CD4-positive, alpha-beta T cell treated with Interleukin-15 for 4 hours (primary cell): ENCODE data around the gene COX18.

ENCODE experiments used
- DNase-seq: peaks from one replicate; pipeline ENCODE4 v3.0.0-alpha.2; 2020; ENCODE audit warnings: low spot score

Gene COX18

DNA sequence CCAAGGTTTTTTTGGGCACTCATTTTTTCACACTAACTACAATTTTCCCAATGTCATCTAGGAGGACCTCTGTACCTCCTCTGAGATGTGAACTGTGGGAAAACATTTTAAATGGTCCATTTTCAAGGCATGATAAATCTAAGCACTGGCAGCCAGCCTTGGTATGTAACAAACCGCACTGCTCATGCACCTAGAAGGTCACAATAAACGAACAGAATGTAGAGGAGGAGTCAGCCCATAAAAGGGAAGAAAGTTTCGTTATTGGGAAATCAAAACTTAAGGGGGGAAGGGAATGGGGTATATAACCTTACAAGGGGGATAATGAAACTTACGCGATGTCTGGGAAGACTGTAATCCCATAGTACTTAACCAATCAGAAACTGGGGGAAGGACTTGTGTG is 16.4 kb downstream of the COX18 start:
- no peak for DNase-seq

DNA sequence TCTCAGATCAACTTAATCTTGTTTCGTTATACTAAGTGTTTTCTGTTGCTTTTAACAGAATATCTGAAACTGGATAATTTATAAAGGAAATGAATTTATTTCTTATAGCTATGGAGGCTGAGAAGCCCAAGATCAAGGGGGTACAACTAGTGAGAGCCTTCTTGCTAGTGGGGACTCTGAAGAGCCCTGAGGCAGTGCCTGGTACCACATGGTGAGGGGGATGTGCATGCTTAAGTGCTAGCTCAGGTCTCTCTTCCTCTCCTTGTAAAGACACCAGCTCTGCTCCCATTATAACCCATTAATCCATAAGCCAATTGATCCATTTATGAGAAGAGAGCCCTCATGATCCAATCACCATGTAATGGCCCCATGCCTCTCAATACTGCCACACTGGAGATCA is 17.9 kb downstream of the COX18 start:
- DNase-seq = no peak

GRCh38 chr4:73045879-73046278 is 23.6 kb downstream of the COX18 start:
- DNase-seq = no peak

DNA sequence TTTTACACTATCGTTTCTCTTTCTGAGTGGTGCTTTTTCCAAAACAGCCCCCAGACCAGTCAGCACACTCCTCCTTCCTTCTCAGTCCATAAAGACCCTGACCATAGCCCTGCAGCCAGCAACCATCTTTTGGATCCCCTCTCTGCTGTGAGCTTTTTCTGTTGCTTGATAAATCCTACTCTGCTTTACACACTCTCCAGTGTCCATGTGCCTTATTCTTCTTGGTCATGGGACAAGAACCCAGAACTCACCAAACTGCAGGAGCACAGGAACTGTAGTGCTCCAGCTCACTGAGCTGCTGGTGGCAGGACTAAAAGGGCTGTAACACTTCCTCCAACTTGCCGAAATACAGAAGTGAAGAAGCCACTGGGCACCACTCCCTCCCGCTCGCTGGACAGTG is 32.5 kb downstream of the COX18 start:
- no peak for DNase-seq

DNA sequence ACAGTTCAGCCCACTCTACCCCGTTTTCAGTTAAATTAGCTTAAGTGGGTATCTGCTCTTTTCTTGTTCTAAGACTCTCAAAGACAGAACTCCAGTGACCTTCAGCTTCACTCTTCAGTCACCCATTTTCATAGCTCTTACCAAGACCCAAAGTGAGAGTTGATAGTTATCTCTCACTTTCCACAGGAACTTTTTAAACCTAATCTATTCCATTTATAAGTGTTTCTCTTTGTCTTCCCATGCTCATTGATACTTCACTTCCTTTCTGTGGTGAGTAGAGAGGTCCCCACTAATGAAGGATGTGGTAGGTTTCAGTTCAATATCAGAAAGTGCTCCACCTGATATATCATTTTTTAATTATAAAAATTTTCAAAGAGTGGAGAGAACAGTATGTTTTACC is 33.4 kb downstream of the COX18 start:
- DNase-seq = no peak

DNA sequence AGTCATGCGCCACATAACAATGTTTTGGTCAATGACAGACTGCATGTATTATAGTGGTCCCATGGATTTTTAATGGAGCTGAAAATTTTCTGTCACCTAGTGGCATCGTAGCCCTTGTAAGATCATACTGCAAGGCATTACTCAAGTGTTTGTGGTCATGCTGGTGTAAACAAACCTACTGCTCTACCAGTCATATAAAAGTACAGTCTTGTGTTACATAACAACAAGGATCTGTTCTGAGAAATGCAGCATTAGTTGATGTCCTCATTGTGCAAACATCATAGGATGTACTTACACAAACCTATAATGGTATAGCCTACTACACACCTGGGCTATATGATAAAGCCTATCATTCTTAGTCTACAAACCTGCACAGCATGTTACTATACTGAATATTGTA is 34.6 kb downstream of the COX18 start:
- DNase-seq = no peak

GRCh38 chr4:73028621-73029020 is 40.9 kb downstream of the COX18 start:
- DNase-seq = no peak

DNA sequence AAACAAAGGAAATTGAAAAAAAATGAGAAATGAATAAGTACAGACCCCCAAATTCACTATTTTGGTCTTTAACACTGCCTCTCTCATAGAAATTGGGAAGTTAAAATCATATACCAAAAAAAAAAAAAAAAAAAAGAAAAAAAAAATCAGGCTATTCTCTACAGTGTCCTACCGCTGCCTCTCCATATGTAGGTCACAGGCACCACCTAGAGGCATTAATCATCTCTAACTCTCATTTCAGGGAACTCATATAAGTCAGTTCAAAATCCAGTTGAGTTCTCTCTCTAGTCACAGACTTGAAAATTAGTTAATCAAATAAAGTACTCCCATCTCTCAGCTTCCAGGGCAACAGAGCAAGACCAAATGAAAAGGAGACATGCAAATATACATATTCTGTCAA is 47.9 kb downstream of the COX18 start:
- DNase-seq = no peak

GRCh38 chr4:73019462-73020047 is 50.0 kb downstream of the COX18 start:
- peak; percentile 42 for DNase-seq

DNA sequence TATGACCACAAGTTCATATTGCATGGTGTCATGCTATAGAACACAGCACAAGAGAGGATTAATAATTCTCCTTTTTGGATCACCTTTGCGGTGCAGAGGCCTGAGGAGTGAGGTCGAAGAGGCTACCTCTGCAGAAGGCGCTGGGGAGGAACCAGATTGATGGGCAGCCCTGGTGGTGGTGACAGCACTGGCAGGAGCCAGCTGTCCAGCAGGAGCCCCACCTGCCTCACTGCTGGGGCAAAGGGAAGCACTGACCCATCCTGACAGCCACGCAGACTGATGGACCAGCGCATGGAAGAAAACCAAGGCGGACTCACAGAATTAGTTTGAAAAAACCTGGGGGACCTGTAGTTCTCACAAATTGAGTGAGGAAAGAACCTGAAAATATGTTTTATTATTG is 50.9 kb downstream of the COX18 start:
- no peak for DNase-seq

GRCh38 chr4:73013310-73013709 is 56.2 kb downstream of the COX18 start:
- DNase-seq = no peak

GRCh38 chr4:73012673-73013072 is 56.8 kb downstream of the COX18 start:
- no peak for DNase-seq

- DNase-seq = no peak
Observed at GRCh38 chr4:73011629-73011985, 57.9 kb downstream of the COX18 start.

GRCh38 chr4:73010789-73011628 is 58.5 kb downstream of the COX18 start:
- DNase-seq = no peak

DNA sequence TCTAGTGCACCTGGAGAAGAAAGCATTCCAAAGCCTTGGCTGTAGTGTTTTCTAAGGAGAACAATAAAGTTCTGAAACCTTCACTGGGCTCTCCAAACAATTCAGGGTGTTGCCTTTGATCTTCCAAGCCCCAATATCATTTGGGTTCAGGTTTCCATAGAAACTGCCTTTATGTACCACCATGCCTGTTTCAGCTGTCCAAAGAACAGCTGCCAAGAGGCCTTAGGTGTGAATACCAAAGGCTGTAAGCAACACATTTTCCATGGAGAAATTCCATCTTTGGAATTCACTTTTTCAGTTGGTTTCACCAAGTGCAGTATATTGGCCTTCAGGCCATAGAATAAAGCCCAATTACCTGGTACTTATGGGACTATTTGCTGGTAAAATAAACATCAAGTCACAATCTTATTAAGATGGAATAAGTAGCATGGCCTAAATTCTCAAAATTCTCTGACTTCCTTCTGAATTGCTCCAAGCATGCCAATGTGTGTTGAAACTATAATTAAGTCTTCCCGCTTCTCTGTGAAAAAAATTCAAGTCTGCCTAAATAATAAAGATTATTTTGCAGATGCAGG is 61.9 kb downstream of the COX18 start:
- no peak for DNase-seq

- DNase-seq = no peak
Observed at GRCh38 chr4:73006286-73006990, 63.1 kb downstream of the COX18 start.

DNA sequence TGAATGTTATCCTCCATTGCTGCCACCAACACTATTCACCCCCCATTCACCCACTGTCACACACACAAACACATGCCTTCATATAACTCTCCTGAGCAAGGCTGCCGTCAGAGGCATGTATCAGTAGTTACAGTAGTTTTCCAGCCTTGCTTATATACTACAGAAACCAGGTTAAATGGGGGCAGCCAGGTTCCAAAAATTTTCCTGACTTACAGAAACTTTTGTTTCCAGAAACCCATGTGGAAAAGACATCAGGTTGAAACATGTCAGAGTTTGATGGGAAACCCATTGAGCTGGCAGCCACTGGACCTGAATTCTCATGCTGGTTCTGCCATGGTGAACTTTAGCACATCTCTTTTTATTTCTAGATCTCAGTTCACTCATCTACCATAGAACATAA is 64.0 kb downstream of the COX18 start:
- DNase-seq = no peak
